Nephron progenitor cell (in vitro differentiated cells): Measurements from ENCODE around the gene SOST.
"Not testable (repeated sequence)": the region's sequence is repeated elsewhere in the genome, so short reads cannot be mapped to it uniquely, and the experiment has no call there.

Source experiments
- DNase-seq: peaks from one replicate; pipeline ENCODE4 v3.0.0; 2021
- H3K27ac Mint-ChIP-seq: 2 replicates; pipeline ENCODE4 v1.8.0; 2021; ENCODE audit warnings: mild to moderate bottlenecking, moderate library complexity, mixed read lengths
- H3K27me3 Mint-ChIP-seq: 2 replicates; pipeline ENCODE4 v1.8.0; 2021; ENCODE audit warnings: mild to moderate bottlenecking, low read depth, mixed read lengths; ENCODE audit not compliant: poor library complexity
- H3K36me3 Mint-ChIP-seq: 2 replicates; pipeline ENCODE4 v1.8.0; 2021; ENCODE audit warnings: low read depth, mixed read lengths
- H3K4me1 Mint-ChIP-seq: 2 replicates; pipeline ENCODE4 v1.8.0; 2021; ENCODE audit warnings: mixed read lengths
- H3K4me3 Mint-ChIP-seq: 2 replicates; pipeline ENCODE4 v1.8.0; 2021; ENCODE audit warnings: mild to moderate bottlenecking, moderate library complexity, mixed read lengths
- H3K9me3 Mint-ChIP-seq: 2 replicates; pipeline ENCODE4 v1.8.0; 2021; ENCODE audit warnings: mild to moderate bottlenecking, moderate library complexity, mixed read lengths
- CTCF ChIP-seq: fragments of 200-600 bp; sonication (generic); IDR thresholded peaks from 2 replicates; pipeline ENCODE4 v1.5.0; 2021; ENCODE audit warnings: antibody characterized with exemption

Gene SOST

GRCh38 chr17:43799047-43799446 lies 40.5 kb upstream of the SOST start:
- peaks cover 13% of the 10 kb centered on the region for H3K36me3 Mint-ChIP-seq
- TF ChIP-seq CTCF = no peak

DNA sequence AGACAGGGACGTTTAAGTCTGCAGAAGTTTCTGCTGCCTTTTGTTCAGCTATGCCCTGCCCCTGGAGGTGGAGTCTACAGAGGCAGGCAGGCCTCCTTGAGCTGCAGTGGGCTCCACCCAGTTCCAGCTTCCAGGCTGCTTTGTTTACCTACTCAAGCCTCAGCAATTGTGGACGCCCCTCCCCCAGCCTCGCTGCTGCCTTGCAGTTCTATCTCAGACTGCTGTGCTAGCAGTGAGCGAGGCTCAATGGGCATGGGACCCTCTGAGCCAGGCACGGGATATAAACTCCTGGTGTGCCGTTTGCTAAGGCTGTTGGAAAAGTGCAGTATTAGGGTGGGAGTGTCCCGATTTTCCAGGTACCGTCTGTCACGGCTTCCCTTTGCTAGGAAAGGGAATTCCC lies 39.4 kb upstream of the SOST start:
- H3K4me3 Mint-ChIP-seq, H3K4me1 Mint-ChIP-seq, H3K27ac Mint-ChIP-seq, DNase-seq: not testable (repeated sequence)
- Mint-ChIP-seq H3K27me3 (peaks cover 24% of the 10 kb centered on the region), H3K9me3 (peaks cover 52% of the 10 kb centered on the region), H3K36me3 (peaks cover 12% of the 10 kb centered on the region)

More at GRCh38 chr17:43799047-43799446, 40.5 kb upstream of the SOST start:
- Mint-ChIP-seq H3K9me3 (peaks cover 44% of the 10 kb centered on the region), H3K4me3 (no peak overlapping the region), H3K27ac (no peak overlapping the region), H3K4me1 (peaks cover 12% of the 10 kb centered on the region), H3K27me3 (peaks cover 28% of the 10 kb centered on the region)
- DNase-seq = no peak

- H3K36me3 Mint-ChIP-seq, H3K27ac Mint-ChIP-seq, H3K4me3 Mint-ChIP-seq, DNase-seq: not testable (repeated sequence)
- Mint-ChIP-seq H3K9me3 (peaks cover 61% of the 10 kb centered on the region), H3K4me1 (peaks cover 10% of the 10 kb centered on the region), H3K27me3 (peaks cover 20% of the 10 kb centered on the region)
Measured at GRCh38 chr17:43792668-43793067, 34.1 kb upstream of the SOST start.

GRCh38 chr17:43791589-43791988 lies 33.0 kb upstream of the SOST start:
- no peak for TF ChIP-seq CTCF
- no peaks in the 10 kb centered on the region for H3K36me3 Mint-ChIP-seq
- DNase-seq = no peak
- no peak overlapping the region for H3K4me3 Mint-ChIP-seq
- peaks cover 10% of the 10 kb centered on the region for H3K4me1 Mint-ChIP-seq
- H3K27me3 Mint-ChIP-seq = peaks cover 22% of the 10 kb centered on the region
- peaks cover 50% of the 10 kb centered on the region for H3K9me3 Mint-ChIP-seq
- H3K27ac Mint-ChIP-seq = no peak overlapping the region

DNA sequence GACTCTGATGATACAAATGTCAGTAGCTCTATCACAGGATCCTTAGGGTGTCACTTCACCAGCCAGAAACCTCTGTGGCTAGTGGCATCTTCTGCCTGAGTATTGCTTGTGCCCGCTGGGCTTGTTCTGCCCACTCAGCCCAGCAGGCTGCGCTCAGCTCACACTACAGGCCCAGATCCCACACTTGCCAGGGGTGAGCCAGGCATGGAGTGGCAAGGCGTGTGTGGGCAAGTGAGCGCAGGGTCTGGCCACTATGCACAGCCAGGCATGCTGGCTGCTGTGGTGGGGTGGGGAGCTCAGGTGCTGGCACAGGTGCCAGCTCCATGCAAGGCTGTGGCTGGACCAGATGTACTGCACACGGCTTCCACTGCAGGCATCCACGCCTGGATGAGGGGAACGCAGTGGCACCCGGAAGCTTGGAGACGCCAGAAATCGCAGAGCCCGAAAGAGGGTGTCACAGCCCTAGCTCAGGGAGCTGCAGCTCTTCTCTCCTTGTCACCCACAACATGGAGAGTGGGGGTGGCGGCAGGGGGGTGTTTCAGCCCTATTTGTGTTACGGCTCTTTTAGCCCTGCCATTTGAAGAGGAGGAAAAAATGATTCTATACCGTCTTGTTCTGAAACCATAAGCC lies 31.8 kb upstream of the SOST start:
- no peak overlapping the region for H3K4me3 Mint-ChIP-seq
- H3K9me3 Mint-ChIP-seq = peaks cover 40% of the 10 kb centered on the region
- no peaks in the 10 kb centered on the region for H3K36me3 Mint-ChIP-seq
- H3K27ac Mint-ChIP-seq = no peak overlapping the region
- peaks cover 21% of the 10 kb centered on the region for H3K27me3 Mint-ChIP-seq
- TF ChIP-seq CTCF = no peak
- H3K4me1 Mint-ChIP-seq = peaks cover 10% of the 10 kb centered on the region
- no peak for DNase-seq

DNA sequence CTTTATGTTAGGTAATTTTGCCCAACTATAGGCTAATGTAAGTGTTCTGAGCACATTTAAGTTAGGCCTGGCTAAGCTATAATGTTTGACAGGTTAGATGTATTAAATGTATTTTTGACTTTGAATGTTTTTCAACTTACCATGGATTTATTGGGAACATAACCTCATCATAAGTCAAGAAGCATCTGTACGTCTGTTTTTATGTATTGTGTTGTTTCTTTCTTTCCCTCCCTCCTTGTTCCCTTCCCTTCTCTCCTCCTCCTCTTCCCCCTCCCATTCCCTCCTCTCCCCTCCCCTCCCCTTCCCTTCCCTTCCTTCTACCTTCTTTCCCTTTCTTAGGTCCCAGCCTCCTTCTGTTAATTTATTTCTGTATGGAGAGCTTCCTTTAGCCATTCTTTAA lies 30.9 kb upstream of the SOST start:
- no peak for TF ChIP-seq CTCF
- Mint-ChIP-seq H3K4me1 (peaks cover 10% of the 10 kb centered on the region), H3K27ac (no peak overlapping the region), H3K27me3 (peaks cover 16% of the 10 kb centered on the region), H3K4me3 (no peak overlapping the region), H3K9me3 (peaks cover 32% of the 10 kb centered on the region), H3K36me3 (no peaks in the 10 kb centered on the region)
- DNase-seq = no peak

- Mint-ChIP-seq H3K9me3 (peaks cover 25% of the 10 kb centered on the region), H3K4me1 (peaks cover 10% of the 10 kb centered on the region), H3K36me3 (no peaks in the 10 kb centered on the region), H3K4me3 (no peak overlapping the region), H3K27me3 (peaks cover 21% of the 10 kb centered on the region), H3K27ac (no peak overlapping the region)
- no peak for DNase-seq
- TF ChIP-seq CTCF = no peak
Measured at GRCh38 chr17:43788540-43788939, 29.9 kb upstream of the SOST start.
